CD4-positive, alpha-beta T cell (primary cell): ENCODE data around the gene SLC9A8. TPM values are rescaled to one million over a fixed set of nuclear protein-coding genes. Genes with fewer than 3 reads are reported as not detected.

Source experiments
- ATAC-seq: fragments of 200-7000 bp; cut with Tn5 transposase; one replicate; pipeline ENCODE4 v1.10.0; 2022; ENCODE audit warnings: mild to moderate bottlenecking; ENCODE audit not compliant: poor library complexity
- CTCF ChIA-PET: fragments of 350-600 bp; sonication (Branson Sonifier 250); formaldehyde crosslinking; loops from one replicate; lab custom pipeline; 2021; ENCODE audit warnings: antibody characterized with exemption, inconsistent platforms; lab: Charles Lee
- POLR2A ChIA-PET: fragments of 350-600 bp; sonication (Branson Sonifier 250); formaldehyde crosslinking; loops from one replicate; lab custom pipeline; 2021; ENCODE audit warnings: antibody characterized with exemption, inconsistent platforms; lab: Charles Lee
- DNase-seq, 14 experiments: peaks; one replicate each; pipeline ENCODE4 v3.0.0-alpha.2; 2013 to 2020; ENCODE audit warnings: mixed read lengths in 2 of 14
- H3K27ac ChIP-seq, 2 donors: one replicate each; pipeline versions ENCODE4 v1.5.1 to v1.7.0; 2013; ENCODE audit warnings: low read length in 2 of 2, low read depth in 1 of 2, mild to moderate bottlenecking in 1 of 2
- H3K27me3 ChIP-seq, 2 experiments: 1 replicate in 1 of 2; 2 replicates in 1 of 2; pipeline versions ENCODE4 v1.6.1 to v1.7.0; 2013; ENCODE audit warnings: low read length in 2 of 2, control low read depth in 1 of 2, mild to moderate bottlenecking in 1 of 2, moderate library complexity in 1 of 2; ENCODE audit not compliant: insufficient read depth in 2 of 2, control insufficient read depth in 1 of 2
- H3K36me3 ChIP-seq: one replicate; pipeline ENCODE4 v1.6.1; 2013; ENCODE audit warnings: low read length, control low read depth; ENCODE audit not compliant: insufficient read depth
- H3K4me1 ChIP-seq: one replicate; pipeline ENCODE4 v1.6.1; 2013; ENCODE audit warnings: low read length, control low read depth; ENCODE audit not compliant: insufficient read depth
- H3K4me3 ChIP-seq: one replicate; pipeline ENCODE4 v1.5.1; 2013; ENCODE audit warnings: mild to moderate bottlenecking, low read length, moderate library complexity
- H3K9me3 ChIP-seq, 2 experiments: 1 replicate in 1 of 2; 2 replicates in 1 of 2; pipeline versions ENCODE4 v1.6.1 to v1.7.0; 2013; ENCODE audit warnings: low read length in 2 of 2, mild to moderate bottlenecking in 2 of 2, control low read depth in 1 of 2, moderate library complexity in 1 of 2; ENCODE audit not compliant: control insufficient read depth in 1 of 2, insufficient read depth in 1 of 2
- H3K27ac Mint-ChIP-seq: one replicate; pipeline ENCODE4 v1.8.0; 2020; ENCODE audit warnings: mixed read lengths
- H3K27me3 Mint-ChIP-seq: one replicate; pipeline ENCODE4 v1.8.0; 2021; ENCODE audit warnings: mixed read lengths
- H3K36me3 Mint-ChIP-seq: one replicate; pipeline ENCODE4 v1.8.0; 2021; ENCODE audit warnings: low read depth, mixed read lengths
- H3K4me1 Mint-ChIP-seq: one replicate; pipeline ENCODE4 v1.8.0; 2021; ENCODE audit warnings: low read depth, mixed read lengths
- H3K4me3 Mint-ChIP-seq: one replicate; pipeline ENCODE4 v1.8.0; 2020; ENCODE audit warnings: mild to moderate bottlenecking, mixed read lengths
- H3K9me3 Mint-ChIP-seq: one replicate; pipeline ENCODE4 v1.8.0; 2020; ENCODE audit warnings: mixed read lengths
- intact Hi-C, 2 experiments: fragments of 100-400 bp; cut with DNase I in 1 of 2; cut with micrococcal nuclease in 1 of 2; formaldehyde crosslinking; loops; one replicate each; pipeline versions ENCODE4 v1.15.1 to v1.9.0; 2023 to 2025; cut with DNase I, micrococcal nuclease
- total RNA-seq, 174 experiments: library from RNA in 2 of 174; stranded (reverse) in 2 of 174; gene quantifications; one replicate each; pipeline ENCODE4 v1.2.3 and lab custom pipeline; 2021 to 2026
- TF ChIP-seq, protein P1 (sequence below): fragments of 200-600 bp; IDR thresholded peaks from one replicate; pipeline ENCODE4 v1.8.0; 2022; ENCODE audit warnings: antibody characterized with exemption, mild to moderate bottlenecking

Gene SLC9A8
- total RNA-seq, 2 experiments from 2014 or later = 29.5 to 30.2 TPM

DNA sequence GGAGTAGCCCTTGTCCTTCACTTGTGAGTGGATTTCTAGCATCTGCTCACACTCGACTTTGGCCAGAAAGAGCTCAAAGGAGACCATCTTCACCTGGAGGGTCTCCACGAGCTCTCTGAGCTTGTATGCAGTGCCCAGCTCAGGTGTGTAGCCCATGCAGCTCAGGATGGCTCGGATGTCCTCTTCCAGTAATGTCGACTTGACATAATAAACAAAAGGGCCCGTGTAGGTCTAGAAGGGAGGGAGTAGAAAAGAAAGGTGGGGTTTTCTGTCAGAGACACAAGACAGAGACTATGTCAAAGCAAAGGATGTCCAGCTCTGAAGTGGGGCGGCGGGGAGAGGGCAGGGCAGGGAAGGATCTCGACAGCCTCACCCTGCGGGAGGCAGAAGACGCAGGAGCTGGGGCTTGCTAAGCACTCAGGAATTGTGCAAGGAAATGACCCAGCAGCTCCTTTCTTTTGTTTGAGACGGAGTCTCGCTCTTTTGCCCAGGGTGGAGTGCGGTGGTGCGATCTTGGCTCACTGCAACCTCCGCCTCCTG, 94.1 kb downstream of the SLC9A8 start:
- peaks cover 9% of the 10 kb centered on the region for H3K4me1 Mint-ChIP-seq
- DNase-seq (no peak), ATAC-seq (no peak)
- H3K27ac Mint-ChIP-seq = no peak overlapping the region
- H3K36me3 Mint-ChIP-seq = peaks cover 64% of the 10 kb centered on the region
- H3K27me3 Mint-ChIP-seq = no peaks in the 10 kb centered on the region
- Histone ChIP-seq H3K4me1 (no peaks in the 10 kb centered on the region), H3K36me3 (peaks cover 58% of the 10 kb centered on the region), H3K27me3 (no peaks in the 10 kb centered on the region), H3K9me3 (no peaks in the 10 kb centered on the region), H3K27ac (no peak overlapping the region), H3K4me3 (no peak overlapping the region)
- no peaks in the 10 kb centered on the region for H3K9me3 Mint-ChIP-seq
- CTCF ChIA-PET = no interaction called here
- intact Hi-C loops = no loop called here
- TF ChIP-seq, protein P1, sequence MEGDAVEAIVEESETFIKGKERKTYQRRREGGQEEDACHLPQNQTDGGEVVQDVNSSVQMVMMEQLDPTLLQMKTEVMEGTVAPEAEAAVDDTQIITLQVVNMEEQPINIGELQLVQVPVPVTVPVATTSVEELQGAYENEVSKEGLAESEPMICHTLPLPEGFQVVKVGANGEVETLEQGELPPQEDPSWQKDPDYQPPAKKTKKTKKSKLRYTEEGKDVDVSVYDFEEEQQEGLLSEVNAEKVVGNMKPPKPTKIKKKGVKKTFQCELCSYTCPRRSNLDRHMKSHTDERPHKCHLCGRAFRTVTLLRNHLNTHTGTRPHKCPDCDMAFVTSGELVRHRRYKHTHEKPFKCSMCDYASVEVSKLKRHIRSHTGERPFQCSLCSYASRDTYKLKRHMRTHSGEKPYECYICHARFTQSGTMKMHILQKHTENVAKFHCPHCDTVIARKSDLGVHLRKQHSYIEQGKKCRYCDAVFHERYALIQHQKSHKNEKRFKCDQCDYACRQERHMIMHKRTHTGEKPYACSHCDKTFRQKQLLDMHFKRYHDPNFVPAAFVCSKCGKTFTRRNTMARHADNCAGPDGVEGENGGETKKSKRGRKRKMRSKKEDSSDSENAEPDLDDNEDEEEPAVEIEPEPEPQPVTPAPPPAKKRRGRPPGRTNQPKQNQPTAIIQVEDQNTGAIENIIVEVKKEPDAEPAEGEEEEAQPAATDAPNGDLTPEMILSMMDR = no peak
- POLR2A ChIA-PET = no interaction called here
- no peak overlapping the region for H3K4me3 Mint-ChIP-seq

DNA sequence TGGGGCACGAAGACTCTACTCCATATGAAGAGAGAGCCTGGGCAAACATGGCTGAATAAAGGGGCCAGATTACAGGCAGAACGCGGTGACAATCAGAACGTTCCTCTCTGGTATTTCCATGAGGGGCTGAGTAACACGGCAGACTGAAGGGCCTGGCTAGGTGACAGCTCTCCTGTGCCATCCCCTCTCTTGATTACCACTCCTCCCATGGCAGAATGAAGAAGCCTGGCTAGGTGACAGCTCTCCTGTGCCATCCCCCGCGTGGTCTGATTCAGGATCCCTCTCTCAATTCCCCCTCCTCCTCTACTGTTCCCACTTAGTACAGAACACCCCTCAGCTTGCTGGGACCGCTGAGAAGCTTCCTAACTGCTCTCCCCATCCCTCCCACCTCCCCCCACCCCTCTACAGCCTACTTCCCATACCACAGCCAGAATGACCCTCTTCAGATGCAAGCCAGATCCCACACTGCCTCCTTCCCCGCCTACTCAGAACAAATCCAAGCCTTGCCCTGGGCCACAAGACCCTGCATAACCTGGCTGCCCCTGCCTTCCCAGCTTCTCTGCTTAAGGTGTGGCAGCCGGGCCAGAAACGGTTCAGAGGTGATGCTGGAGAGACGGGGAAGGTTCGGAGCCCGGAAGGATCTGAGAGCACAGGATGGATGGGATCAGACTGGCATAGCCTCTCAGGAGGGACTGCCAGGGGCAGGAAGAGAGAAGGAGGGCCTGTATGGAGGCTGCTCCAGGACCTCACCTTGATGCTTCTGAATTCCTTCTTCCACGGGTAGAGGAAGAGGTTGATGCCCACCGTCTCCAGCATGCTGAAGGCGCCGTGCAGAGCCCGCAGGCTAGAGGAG, 95.0 kb downstream of the SLC9A8 start:
- POLR2A ChIA-PET = no interaction called here

DNA sequence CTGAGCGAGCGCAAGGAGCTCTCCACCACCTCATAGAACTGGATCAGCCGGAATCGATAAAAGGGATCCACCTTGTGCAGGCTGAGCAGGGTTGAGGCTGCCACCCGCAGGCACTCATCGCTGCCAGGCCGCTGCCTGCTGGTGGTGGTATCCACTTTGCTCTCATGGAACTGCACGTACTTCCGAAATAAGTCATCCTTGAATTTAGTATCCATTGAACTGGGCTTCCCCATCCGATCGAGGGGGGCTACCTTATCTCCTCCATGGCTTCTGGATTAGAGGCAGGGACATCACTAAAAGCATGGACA, 95.6 kb downstream of the SLC9A8 start:
- no peak overlapping the region for H3K4me3 Mint-ChIP-seq
- H3K27me3 Mint-ChIP-seq = no peaks in the 10 kb centered on the region
- Histone ChIP-seq H3K36me3 (peaks cover 56% of the 10 kb centered on the region), H3K4me1 (peaks cover 4% of the 10 kb centered on the region), H3K4me3 (no peak overlapping the region), H3K9me3 (no peaks in the 10 kb centered on the region), H3K27me3 (no peaks in the 10 kb centered on the region), H3K27ac (no peak overlapping the region)
- peaks cover 18% of the 10 kb centered on the region for H3K4me1 Mint-ChIP-seq
- ATAC-seq = no peak
- no peak overlapping the region for H3K27ac Mint-ChIP-seq
- TF ChIP-seq, protein P1 = no peak
- no peaks in the 10 kb centered on the region for H3K9me3 Mint-ChIP-seq
- intact Hi-C loops = no loop called here
- CTCF ChIA-PET = no interaction called here
- peaks cover 56% of the 10 kb centered on the region for H3K36me3 Mint-ChIP-seq
- DNase-seq = no peak
- POLR2A ChIA-PET = no interaction called here

More for the DNA sequence above, 95.0 kb downstream of the SLC9A8 start:
- DNase-seq (peak in 1 of 14 experiments; percentile 2), ATAC-seq (no peak)
- intact Hi-C loops = no loop called here
- TF ChIP-seq, protein P1 = no peak
- peaks cover 12% of the 10 kb centered on the region for H3K4me1 Mint-ChIP-seq
- no peaks in the 10 kb centered on the region for H3K4me1 ChIP-seq
- H3K27ac ChIP-seq = no peak overlapping the region
- no peak overlapping the region for H3K4me3 ChIP-seq
- H3K27ac Mint-ChIP-seq = no peak overlapping the region
- CTCF ChIA-PET = no interaction called here
- peaks cover 58% of the 10 kb centered on the region for H3K36me3 ChIP-seq
- H3K36me3 Mint-ChIP-seq = peaks cover 60% of the 10 kb centered on the region
- H3K27me3 Mint-ChIP-seq = no peaks in the 10 kb centered on the region
- H3K9me3 Mint-ChIP-seq = no peaks in the 10 kb centered on the region
- no peaks in the 10 kb centered on the region for H3K9me3 ChIP-seq
- H3K4me3 Mint-ChIP-seq = no peak overlapping the region
- H3K27me3 ChIP-seq = no peaks in the 10 kb centered on the region
